Brain pericyte (primary cell): ENCODE results near the gene TTLL1.

Source experiments
- DNase-seq: peaks from one replicate; pipeline ENCODE4 v3.0.0-alpha.2; 2012; ENCODE audit warnings: low read depth, low spot score

Gene TTLL1

GRCh38 chr22:42993651-42994275, 95.4 kb downstream of the TTLL1 start:
- no peak for DNase-seq

GRCh38 chr22:42992886-42993479, 96.2 kb downstream of the TTLL1 start:
- no peak for DNase-seq

GRCh38 chr22:42992092-42992491, 97.1 kb downstream of the TTLL1 start:
- no peak for DNase-seq

GRCh38 chr22:42991010-42991651, 98.1 kb downstream of the TTLL1 start:
- no peak for DNase-seq

GRCh38 chr22:42990131-42990838, 98.9 kb downstream of the TTLL1 start:
- DNase-seq = no peak
